HL-60 (cell line): Measurements from ENCODE around the gene TBCD.

Experiments used
- DNase-seq, 2 experiments: peaks; one replicate each; pipeline ENCODE4 v3.0.0-alpha.2; 2010 to 2020; ENCODE audit warnings: low read depth in 1 of 2, low spot score in 1 of 2
- H3K27ac ChIP-seq: fragments of 250-450 bp; sonication (Bioruptor Pico); replicated peaks from 2 replicates; pipeline ENCODE4 v1.5.1; 2020; ENCODE audit warnings: mild to moderate bottlenecking, moderate library complexity
- H3K27me3 ChIP-seq: fragments of 250-450 bp; sonication (Bioruptor Pico); 2 replicates; pipeline ENCODE4 v1.5.1; 2021; ENCODE audit warnings: mild to moderate bottlenecking, moderate library complexity; ENCODE audit not compliant: insufficient read depth, poor library complexity, severe bottlenecking
- H3K4me3 ChIP-seq: replicated peaks from 2 replicates; pipeline ENCODE4 v1.5.1; 2011; ENCODE audit warnings: mild to moderate bottlenecking, control low read depth, low read length; ENCODE audit not compliant: insufficient read depth
- GABPA ChIP-seq: IDR thresholded peaks from 2 replicates; pipeline ENCODE4 v1.6.1; 2012; ENCODE audit warnings: low read depth
- POLR2AphosphoS5 ChIP-seq: IDR thresholded peaks from 2 replicates; pipeline ENCODE4 v1.6.1; 2012; ENCODE audit warnings: low read depth
- SPI1 ChIP-seq: IDR thresholded peaks from 2 replicates; pipeline ENCODE4 v1.6.1; 2012; ENCODE audit warnings: low read depth, mild to moderate bottlenecking, borderline replicate concordance
- TF ChIP-seq, protein P1 (sequence below): IDR thresholded peaks from 2 replicates; pipeline ENCODE4 v1.6.1; 2012; ENCODE audit warnings: low read depth; ENCODE audit not compliant: insufficient replicate concordance
- TF ChIP-seq, protein P2 (sequence below): IDR thresholded peaks from one replicate; pipeline ENCODE4 v1.5.1; 2011; ENCODE audit warnings: low read length, control low read depth, inconsistent platforms; ENCODE audit not compliant: insufficient read depth

TBCD gene

DNA sequence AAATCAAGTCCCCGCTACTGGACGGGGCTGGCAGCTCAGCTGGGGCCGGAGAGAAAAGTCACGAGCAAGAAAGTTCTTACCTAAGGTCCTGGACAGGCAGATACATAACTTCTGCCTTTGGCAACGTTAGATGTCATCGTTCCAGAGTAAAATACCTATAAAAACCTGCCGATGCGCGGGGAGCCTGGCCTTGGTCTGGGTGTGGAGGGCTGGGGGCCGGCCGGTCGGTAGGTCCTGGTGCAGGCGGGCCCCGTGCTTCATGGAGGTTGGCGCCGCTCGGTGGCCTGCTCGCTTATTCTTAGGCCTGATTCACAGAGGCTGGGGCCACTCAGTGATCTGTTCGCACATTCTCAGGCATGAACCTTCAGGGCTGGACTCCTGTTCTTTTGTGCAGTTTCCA is 121.7 kb downstream of the TBCD start:
- DNase-seq: no peak
- no peak overlapping the region for H3K27ac ChIP-seq
- no peak overlapping the region for H3K4me3 ChIP-seq
- H3K27me3 ChIP-seq: no peaks in the 10 kb centered on the region
- TF ChIP-seq, protein P1, sequence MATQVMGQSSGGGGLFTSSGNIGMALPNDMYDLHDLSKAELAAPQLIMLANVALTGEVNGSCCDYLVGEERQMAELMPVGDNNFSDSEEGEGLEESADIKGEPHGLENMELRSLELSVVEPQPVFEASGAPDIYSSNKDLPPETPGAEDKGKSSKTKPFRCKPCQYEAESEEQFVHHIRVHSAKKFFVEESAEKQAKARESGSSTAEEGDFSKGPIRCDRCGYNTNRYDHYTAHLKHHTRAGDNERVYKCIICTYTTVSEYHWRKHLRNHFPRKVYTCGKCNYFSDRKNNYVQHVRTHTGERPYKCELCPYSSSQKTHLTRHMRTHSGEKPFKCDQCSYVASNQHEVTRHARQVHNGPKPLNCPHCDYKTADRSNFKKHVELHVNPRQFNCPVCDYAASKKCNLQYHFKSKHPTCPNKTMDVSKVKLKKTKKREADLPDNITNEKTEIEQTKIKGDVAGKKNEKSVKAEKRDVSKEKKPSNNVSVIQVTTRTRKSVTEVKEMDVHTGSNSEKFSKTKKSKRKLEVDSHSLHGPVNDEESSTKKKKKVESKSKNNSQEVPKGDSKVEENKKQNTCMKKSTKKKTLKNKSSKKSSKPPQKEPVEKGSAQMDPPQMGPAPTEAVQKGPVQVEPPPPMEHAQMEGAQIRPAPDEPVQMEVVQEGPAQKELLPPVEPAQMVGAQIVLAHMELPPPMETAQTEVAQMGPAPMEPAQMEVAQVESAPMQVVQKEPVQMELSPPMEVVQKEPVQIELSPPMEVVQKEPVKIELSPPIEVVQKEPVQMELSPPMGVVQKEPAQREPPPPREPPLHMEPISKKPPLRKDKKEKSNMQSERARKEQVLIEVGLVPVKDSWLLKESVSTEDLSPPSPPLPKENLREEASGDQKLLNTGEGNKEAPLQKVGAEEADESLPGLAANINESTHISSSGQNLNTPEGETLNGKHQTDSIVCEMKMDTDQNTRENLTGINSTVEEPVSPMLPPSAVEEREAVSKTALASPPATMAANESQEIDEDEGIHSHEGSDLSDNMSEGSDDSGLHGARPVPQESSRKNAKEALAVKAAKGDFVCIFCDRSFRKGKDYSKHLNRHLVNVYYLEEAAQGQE: no peak
- TF ChIP-seq, protein P2, sequence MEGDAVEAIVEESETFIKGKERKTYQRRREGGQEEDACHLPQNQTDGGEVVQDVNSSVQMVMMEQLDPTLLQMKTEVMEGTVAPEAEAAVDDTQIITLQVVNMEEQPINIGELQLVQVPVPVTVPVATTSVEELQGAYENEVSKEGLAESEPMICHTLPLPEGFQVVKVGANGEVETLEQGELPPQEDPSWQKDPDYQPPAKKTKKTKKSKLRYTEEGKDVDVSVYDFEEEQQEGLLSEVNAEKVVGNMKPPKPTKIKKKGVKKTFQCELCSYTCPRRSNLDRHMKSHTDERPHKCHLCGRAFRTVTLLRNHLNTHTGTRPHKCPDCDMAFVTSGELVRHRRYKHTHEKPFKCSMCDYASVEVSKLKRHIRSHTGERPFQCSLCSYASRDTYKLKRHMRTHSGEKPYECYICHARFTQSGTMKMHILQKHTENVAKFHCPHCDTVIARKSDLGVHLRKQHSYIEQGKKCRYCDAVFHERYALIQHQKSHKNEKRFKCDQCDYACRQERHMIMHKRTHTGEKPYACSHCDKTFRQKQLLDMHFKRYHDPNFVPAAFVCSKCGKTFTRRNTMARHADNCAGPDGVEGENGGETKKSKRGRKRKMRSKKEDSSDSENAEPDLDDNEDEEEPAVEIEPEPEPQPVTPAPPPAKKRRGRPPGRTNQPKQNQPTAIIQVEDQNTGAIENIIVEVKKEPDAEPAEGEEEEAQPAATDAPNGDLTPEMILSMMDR: no peak

DNA sequence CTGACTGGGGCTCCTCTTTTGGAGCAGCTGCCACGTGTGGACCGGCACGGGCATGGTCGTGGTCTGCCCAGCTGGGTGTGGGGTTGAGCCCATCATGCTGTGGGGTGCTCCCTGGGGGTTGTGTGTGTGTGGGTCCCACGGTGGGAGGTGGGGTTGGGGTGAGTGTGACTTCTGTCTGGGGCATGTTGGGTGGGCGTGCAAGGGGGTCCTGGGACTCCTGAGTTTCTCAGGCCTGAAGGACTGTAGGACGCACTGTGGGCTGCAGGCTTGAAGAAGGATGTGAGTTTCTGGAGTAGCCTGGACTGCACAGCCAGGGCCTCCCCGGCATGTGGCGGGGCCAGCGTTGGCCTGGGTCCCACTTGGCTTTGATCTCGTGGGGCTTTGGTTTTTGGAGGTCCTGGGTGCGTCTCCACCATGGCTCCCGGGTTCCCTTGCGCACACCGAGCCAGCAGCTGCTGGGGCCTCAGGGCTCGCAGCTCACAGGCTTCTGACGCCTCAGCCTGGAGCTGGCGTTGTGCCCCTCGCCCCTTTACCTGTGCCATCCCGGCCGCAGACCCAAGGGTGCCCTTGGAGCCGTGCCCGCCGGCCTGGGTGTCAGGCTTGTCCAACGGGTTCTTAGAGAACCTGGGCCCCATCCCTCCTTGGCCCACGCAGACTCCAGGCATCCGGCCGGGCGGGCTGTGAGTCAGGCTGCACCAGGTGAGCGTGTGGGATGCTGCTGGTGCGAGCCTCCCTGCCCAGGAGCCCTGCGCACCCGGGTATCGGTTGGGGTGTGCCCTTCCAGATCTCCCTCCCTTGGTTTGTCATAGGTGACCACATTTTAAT is 122.4 kb downstream of the TBCD start:
- TF ChIP-seq SPI1: no peak
- TF ChIP-seq, protein P2: no peak
- TF ChIP-seq, protein P1: no peak
- no peak for TF ChIP-seq POLR2AphosphoS5
- TF ChIP-seq GABPA: no peak
- Histone ChIP-seq H3K27me3 (no peaks in the 10 kb centered on the region), H3K4me3 (no peak overlapping the region), H3K27ac (peak overlapping the region; percentile 18)
- no peak for DNase-seq

DNA sequence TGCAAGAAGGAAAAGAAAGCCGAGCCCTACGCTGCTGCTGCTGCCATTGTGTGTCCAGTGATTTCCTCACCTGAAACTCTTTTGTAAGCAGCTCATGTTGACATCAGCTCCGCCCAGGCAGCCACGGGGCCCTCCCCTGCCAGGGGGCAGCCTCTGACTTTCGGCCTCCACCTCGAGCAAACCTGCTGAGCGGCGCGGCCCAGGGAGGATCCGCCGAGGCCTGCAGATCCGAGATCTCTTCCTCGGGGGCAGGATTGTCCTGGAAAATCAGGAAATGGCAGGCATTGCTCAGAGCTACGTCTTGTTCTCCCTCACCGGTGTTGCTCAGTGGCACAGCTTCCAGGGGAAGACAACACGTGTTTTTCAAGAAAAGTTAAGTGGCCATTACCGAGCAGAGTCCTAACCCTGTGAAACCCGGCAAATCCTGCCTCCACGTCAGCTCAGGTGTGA is 123.6 kb downstream of the TBCD start:
- H3K27me3 ChIP-seq: no peaks in the 10 kb centered on the region
- DNase-seq: peak in 1 of 2 experiments; percentile 50
- peak overlapping the region; percentile 31 for H3K27ac ChIP-seq
- no peak overlapping the region for H3K4me3 ChIP-seq
- TF ChIP-seq GABPA: no peak
- no peak for TF ChIP-seq POLR2AphosphoS5
- no peak for TF ChIP-seq SPI1
- TF ChIP-seq, protein P1: no peak
- TF ChIP-seq, protein P2: no peak
